Left ventricle myocardium inferior (tissue), 1 donor: ENCODE results near the gene LRRK2. TPM values are rescaled to one million over a fixed set of nuclear protein-coding genes. Genes with fewer than 3 reads are reported as not detected.

Experiments
- DNase-seq: peaks from one replicate; pipeline ENCODE4 v3.0.0-alpha.2; 2020
- H3K27ac ChIP-seq: fragments of 200-600 bp; replicated peaks from 2 replicates; pipeline ENCODE4 v1.8.0; 2021
- H3K27me3 ChIP-seq: fragments of 200-600 bp; 2 replicates; pipeline ENCODE4 v1.8.0; 2021; ENCODE audit warnings: low read depth
- H3K36me3 ChIP-seq: fragments of 200-600 bp; 2 replicates; pipeline ENCODE4 v1.8.0; 2021
- H3K4me1 ChIP-seq: fragments of 200-600 bp; 2 replicates; pipeline ENCODE4 v1.8.0; 2021
- H3K4me3 ChIP-seq: fragments of 200-600 bp; 2 replicates; pipeline ENCODE4 v1.8.0; 2021; ENCODE audit warnings: mild to moderate bottlenecking, moderate library complexity
- H3K9me3 ChIP-seq: fragments of 200-600 bp; replicated peaks from 2 replicates; pipeline ENCODE4 v1.8.0; 2021
- intact Hi-C: fragments of 100-400 bp; cut with micrococcal nuclease; formaldehyde crosslinking; loops from one replicate; pipeline ENCODE4 v1.11.0; 2022
- total RNA-seq: library from RNA; stranded (reverse); fragmentation: NEBNext Ultra II Directional; extraction: Animal tissue kit (Norgen Biotek cat#: 25700); gene quantifications from one replicate; pipeline ENCODE4 v1.2.1, GENCODE V29; 2021
- TF ChIP-seq, protein P1 (sequence below): fragments of 200-600 bp; IDR thresholded peaks from 2 replicates; pipeline ENCODE4 v1.8.0; 2021; ENCODE audit warnings: antibody characterized with exemption, mild to moderate bottlenecking, borderline replicate concordance
- donor health status: DM: no; HTN: yes; CAD: no; lungs with severe emphysema.

Gene LRRK2
- total RNA-seq, 1 donor from 2014 or later, result 6.7 TPM

DNA sequence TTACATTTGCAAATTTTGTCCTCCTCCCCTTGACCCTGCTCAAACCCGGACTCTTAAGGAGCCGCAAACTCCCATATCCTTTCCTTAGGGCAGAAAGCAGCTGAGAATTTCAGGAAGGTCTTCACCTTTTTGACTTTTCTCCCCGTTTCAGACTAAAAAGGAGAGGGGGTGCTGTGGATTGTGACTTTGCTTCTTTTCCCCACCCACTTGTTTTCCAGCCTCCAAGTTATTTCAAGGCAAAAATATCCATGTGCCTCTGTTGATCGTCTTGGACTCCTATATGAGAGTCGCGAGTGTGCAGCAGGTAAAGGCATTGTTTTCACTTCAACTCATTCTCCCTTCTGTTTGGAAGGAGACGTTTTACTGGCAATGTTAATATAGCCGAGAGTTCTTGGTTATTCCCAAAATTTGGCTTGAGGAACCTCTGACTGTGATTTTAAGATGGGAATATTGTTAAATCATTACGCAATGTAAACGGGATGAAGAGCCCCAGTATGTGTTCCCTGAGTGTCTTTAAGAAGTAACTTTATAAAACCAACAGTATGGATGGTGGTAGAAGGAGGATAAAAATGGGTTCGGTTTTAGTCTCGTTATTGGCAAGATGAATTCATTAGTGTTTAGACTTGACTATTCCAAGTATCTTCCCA, 663 bp downstream of the LRRK2 start:
- DNase-seq, result no peak
- Histone ChIP-seq H3K9me3 (no peaks in the 10 kb centered on the region), H3K27ac (peak overlapping the region; percentile 94), H3K36me3 (no peaks in the 10 kb centered on the region), H3K4me1 (peaks cover 63% of the 10 kb centered on the region), H3K4me3 (peak overlapping the region; percentile 79), H3K27me3 (no peaks in the 10 kb centered on the region)
- intact Hi-C loops, result no loop called here
- TF ChIP-seq, protein P1, sequence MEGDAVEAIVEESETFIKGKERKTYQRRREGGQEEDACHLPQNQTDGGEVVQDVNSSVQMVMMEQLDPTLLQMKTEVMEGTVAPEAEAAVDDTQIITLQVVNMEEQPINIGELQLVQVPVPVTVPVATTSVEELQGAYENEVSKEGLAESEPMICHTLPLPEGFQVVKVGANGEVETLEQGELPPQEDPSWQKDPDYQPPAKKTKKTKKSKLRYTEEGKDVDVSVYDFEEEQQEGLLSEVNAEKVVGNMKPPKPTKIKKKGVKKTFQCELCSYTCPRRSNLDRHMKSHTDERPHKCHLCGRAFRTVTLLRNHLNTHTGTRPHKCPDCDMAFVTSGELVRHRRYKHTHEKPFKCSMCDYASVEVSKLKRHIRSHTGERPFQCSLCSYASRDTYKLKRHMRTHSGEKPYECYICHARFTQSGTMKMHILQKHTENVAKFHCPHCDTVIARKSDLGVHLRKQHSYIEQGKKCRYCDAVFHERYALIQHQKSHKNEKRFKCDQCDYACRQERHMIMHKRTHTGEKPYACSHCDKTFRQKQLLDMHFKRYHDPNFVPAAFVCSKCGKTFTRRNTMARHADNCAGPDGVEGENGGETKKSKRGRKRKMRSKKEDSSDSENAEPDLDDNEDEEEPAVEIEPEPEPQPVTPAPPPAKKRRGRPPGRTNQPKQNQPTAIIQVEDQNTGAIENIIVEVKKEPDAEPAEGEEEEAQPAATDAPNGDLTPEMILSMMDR, result no peak

DNA sequence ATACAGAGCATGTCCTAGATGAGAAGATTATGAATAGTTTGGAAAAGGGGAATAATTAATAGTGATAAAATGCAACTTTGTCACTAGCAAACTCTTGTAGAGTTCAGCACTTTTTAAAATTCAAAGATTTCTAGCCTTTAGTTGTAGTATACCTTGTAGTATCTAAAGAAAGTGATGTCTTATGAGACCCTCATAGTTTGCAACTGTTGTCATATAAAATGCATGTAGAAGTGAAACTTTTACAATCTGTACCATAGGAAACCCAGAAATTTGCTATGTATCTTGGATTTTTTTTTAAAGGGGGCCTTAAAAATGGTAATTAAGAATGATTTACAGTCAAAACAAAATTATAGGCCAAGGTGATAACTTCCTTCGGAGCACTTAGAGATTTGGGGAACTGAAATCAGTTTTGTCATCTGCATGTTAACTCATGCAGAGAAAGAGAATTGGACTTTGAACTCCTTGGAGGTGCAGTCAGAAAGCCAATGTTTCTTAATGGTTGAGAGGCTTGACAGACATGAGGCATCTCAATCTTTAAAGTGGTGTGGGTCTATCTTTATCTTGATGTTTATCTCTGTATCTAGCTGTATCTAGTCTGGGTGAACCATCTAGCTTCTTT, 1.3 kb downstream of the LRRK2 start:
- H3K27me3 ChIP-seq, result no peaks in the 10 kb centered on the region
- no peaks in the 10 kb centered on the region for H3K36me3 ChIP-seq
- H3K27ac ChIP-seq, result peak overlapping the region; percentile 94
- peaks cover 65% of the 10 kb centered on the region for H3K4me1 ChIP-seq
- no peaks in the 10 kb centered on the region for H3K9me3 ChIP-seq
- no peak for DNase-seq
- TF ChIP-seq, protein P1, result no peak
- intact Hi-C loops, result no loop called here
- H3K4me3 ChIP-seq, result peak overlapping the region; percentile 79

DNA sequence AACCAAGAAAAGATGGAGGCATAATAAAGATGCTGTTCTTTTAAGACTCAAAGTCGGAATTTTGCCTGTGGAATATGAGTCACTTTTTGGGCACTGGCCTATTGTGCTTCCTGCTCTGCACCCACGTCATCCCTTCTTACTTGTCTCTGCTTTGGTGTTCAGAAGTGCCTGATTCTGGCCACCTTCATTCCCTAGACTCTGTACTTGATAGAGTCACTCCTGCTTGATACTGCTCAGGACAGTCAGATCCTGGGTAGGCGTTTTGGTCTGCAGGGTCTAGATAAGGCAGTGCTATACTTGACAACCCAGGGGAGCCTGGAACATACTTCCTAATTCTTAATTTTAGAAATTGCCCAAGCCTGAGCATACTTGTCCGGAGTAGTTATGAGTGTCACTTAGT, 1.9 kb downstream of the LRRK2 start:
- TF ChIP-seq, protein P1, result no peak
- intact Hi-C loops, result no loop called here
- H3K4me1 ChIP-seq, result peaks cover 65% of the 10 kb centered on the region
- H3K4me3 ChIP-seq, result peak overlapping the region; percentile 79
- no peak for DNase-seq
- H3K36me3 ChIP-seq, result no peaks in the 10 kb centered on the region
- H3K27me3 ChIP-seq, result no peaks in the 10 kb centered on the region
- H3K9me3 ChIP-seq, result no peaks in the 10 kb centered on the region
- peak overlapping the region; percentile 94 for H3K27ac ChIP-seq

GRCh38 chr12:40227447-40227846, 2.6 kb downstream of the LRRK2 start:
- no peaks in the 10 kb centered on the region for H3K27me3 ChIP-seq
- H3K9me3 ChIP-seq, result no peaks in the 10 kb centered on the region
- peak overlapping the region; percentile 94 for H3K27ac ChIP-seq
- DNase-seq, result no peak
- intact Hi-C loops, result no loop called here
- peaks cover 65% of the 10 kb centered on the region for H3K4me1 ChIP-seq
- H3K4me3 ChIP-seq, result no peak overlapping the region
- H3K36me3 ChIP-seq, result peaks cover 6% of the 10 kb centered on the region
- TF ChIP-seq, protein P1, result no peak

- intact Hi-C loops, result no loop called here
- TF ChIP-seq, protein P1, result no peak
- no peaks in the 10 kb centered on the region for H3K27me3 ChIP-seq
Measured at GRCh38 chr12:40228727-40229126, 3.9 kb downstream of the LRRK2 start.

More at GRCh38 chr12:40228727-40229126, 3.9 kb downstream of the LRRK2 start:
- Histone ChIP-seq H3K4me1 (peaks cover 55% of the 10 kb centered on the region), H3K27ac (no peak overlapping the region), H3K36me3 (peaks cover 18% of the 10 kb centered on the region), H3K9me3 (no peaks in the 10 kb centered on the region), H3K4me3 (no peak overlapping the region)
- DNase-seq, result no peak
